B cell (primary cell): Measurements from ENCODE around the gene FGF16. TPM values are rescaled to one million over a fixed set of nuclear protein-coding genes. Genes with fewer than 3 reads are reported as not detected.
"Not testable (repeated sequence)": the region's sequence is repeated elsewhere in the genome, so short reads cannot be mapped to it uniquely, and the experiment has no call there.

Experiments used
- ATAC-seq: fragments of 200-7000 bp; cut with Tn5 transposase; one replicate; pipeline ENCODE4 v1.10.0; 2021; ENCODE audit warnings: low read depth, mild to moderate bottlenecking, moderate number of reproducible peaks, moderate library complexity
- CTCF ChIA-PET: fragments of 350-600 bp; sonication (Branson Sonifier 250); formaldehyde crosslinking; loops from one replicate; lab custom pipeline; 2021; ENCODE audit warnings: antibody characterized with exemption, inconsistent platforms; lab: Charles Lee
- POLR2A ChIA-PET: fragments of 350-600 bp; sonication (Branson Sonifier 250); formaldehyde crosslinking; loops from one replicate; lab custom pipeline; 2021; ENCODE audit warnings: antibody characterized with exemption; lab: Charles Lee
- DNase-seq: peaks from one replicate; pipeline ENCODE4 v3.0.0; 2013
- H2AFZ ChIP-seq: 2 replicates; pipeline ENCODE4 v1.6.1; 2012; ENCODE audit warnings: mild to moderate bottlenecking, low read depth, low read length; ENCODE audit not compliant: insufficient read depth, poor library complexity, severe bottlenecking
- H3K27ac ChIP-seq, 2 donors: 1 replicate in 1 of 2; 2 replicates in 1 of 2; pipeline ENCODE4 v1.5.1; 2012 to 2013; ENCODE audit warnings: low read length in 2 of 2, mild to moderate bottlenecking in 2 of 2, moderate library complexity in 1 of 2
- H3K27me3 ChIP-seq, 4 experiments: fragments of 200-600 bp in 1 of 4; sonication (generic) in 1 of 4; replicated peaks in 1 of 4; 1 replicate in 2 of 4; 2 replicates in 2 of 4; pipeline versions ENCODE4 v1.6.1 to v1.7.0; 2013 to 2016; ENCODE audit warnings: low read length in 3 of 4, mild to moderate bottlenecking in 2 of 4, mixed read lengths in 1 of 4, moderate library complexity in 1 of 4; ENCODE audit not compliant: insufficient read depth in 4 of 4, control insufficient read depth in 3 of 4; ENCODE audit errors: control extremely low read depth in 1 of 4
- H3K36me3 ChIP-seq, 2 experiments: replicated peaks in 1 of 2; 1 replicate in 1 of 2; 2 replicates in 1 of 2; pipeline versions ENCODE4 v1.6.1 to v1.7.1; 2013; ENCODE audit warnings: low read length in 1 of 2; ENCODE audit not compliant: insufficient read depth in 2 of 2, control insufficient read depth in 1 of 2; ENCODE audit errors: control extremely low read depth in 1 of 2, extremely low read depth in 1 of 2
- H3K4me1 ChIP-seq, 2 donors: fragments of 200-600 bp in 1 of 2; sonication (generic) in 1 of 2; 1 replicate in 1 of 2; 2 replicates in 1 of 2; pipeline versions ENCODE4 v1.5.1 to v1.6.1; 2013 to 2017; ENCODE audit warnings: low read length in 2 of 2; ENCODE audit not compliant: control insufficient read depth in 2 of 2, insufficient read depth in 2 of 2
- H3K4me2 ChIP-seq: replicated peaks from 2 replicates; pipeline ENCODE3; 2012; ENCODE audit warnings: mild to moderate bottlenecking, low read depth, low read length; ENCODE audit not compliant: poor library complexity, severe bottlenecking
- H3K4me3 ChIP-seq, 5 experiments: fragments of 200-600 bp in 1 of 5; sonication (generic) in 1 of 5; 1 replicate in 3 of 5; 2 replicates in 2 of 5; pipeline versions ENCODE4 v1.5.1 to v1.7.0; 2011 to 2016; ENCODE audit warnings: low read length in 4 of 5, mild to moderate bottlenecking in 4 of 5, low read depth in 2 of 5, control low read depth in 1 of 5, moderate library complexity in 1 of 5; ENCODE audit not compliant: insufficient read depth in 1 of 5; ENCODE audit errors: control extremely low read depth in 1 of 5, extremely low read depth in 1 of 5
- H3K79me2 ChIP-seq: fragments of 200-600 bp; sonication (generic); one replicate; pipeline ENCODE4 v1.6.0; 2016; ENCODE audit warnings: low read length; ENCODE audit not compliant: control insufficient read depth, insufficient read depth
- H3K9ac ChIP-seq: fragments of 200-600 bp; sonication (generic); 2 replicates; pipeline ENCODE4 v1.6.1; 2017; ENCODE audit warnings: mild to moderate bottlenecking, low read length, moderate library complexity
- H3K9me3 ChIP-seq, 3 donors: one replicate each; pipeline versions ENCODE4 v1.6.1 to v1.7.1; 2013; ENCODE audit warnings: low read length in 2 of 3; ENCODE audit not compliant: control insufficient read depth in 2 of 3, insufficient read depth in 1 of 3; ENCODE audit errors: control extremely low read depth in 1 of 3
- H4K20me1 ChIP-seq: 2 replicates; pipeline ENCODE4 v1.6.0; 2012; ENCODE audit warnings: mild to moderate bottlenecking, low read length; ENCODE audit not compliant: insufficient read depth, control insufficient read depth, poor library complexity, severe bottlenecking
- H3K27ac Mint-ChIP-seq: one replicate; pipeline ENCODE4 v1.8.0; 2021; ENCODE audit warnings: mixed read lengths
- H3K27me3 Mint-ChIP-seq: one replicate; pipeline ENCODE4 v1.8.0; 2021; ENCODE audit warnings: mixed read lengths
- H3K4me1 Mint-ChIP-seq: one replicate; pipeline ENCODE4 v1.8.0; 2021; ENCODE audit warnings: mixed read lengths
- H3K4me3 Mint-ChIP-seq: one replicate; pipeline ENCODE4 v1.8.0; 2021; ENCODE audit warnings: mixed read lengths
- H3K9me3 Mint-ChIP-seq: one replicate; pipeline ENCODE4 v1.8.0; 2022; ENCODE audit warnings: mixed read lengths; ENCODE audit not compliant: insufficient read depth
- EZH2 ChIP-seq: IDR thresholded peaks from 2 replicates; pipeline ENCODE4 v1.6.1; 2012; ENCODE audit warnings: borderline replicate concordance, low read depth, mild to moderate bottlenecking, moderate library complexity, low read length; ENCODE audit not compliant: insufficient read depth, poor library complexity, severe bottlenecking
- WGBS: methylation state at CpG from one replicate; pipeline ENCODE4 v1.1.5; 2013; ENCODE audit warnings: missing lambda C conversion rate; ENCODE audit not compliant: insufficient coverage; 5-methylcytosine and 5-hydroxymethylcytosine counted together
- intact Hi-C: fragments of 100-400 bp; cut with micrococcal nuclease; formaldehyde crosslinking; loops from one replicate; pipeline ENCODE4 v1.10.0; 2022
- polyA plus RNA-seq: library from polyadenylated mRNA; depleted of rRNA; stranded (reverse); fragments of >200 nt; gene quantifications from 2 replicates; pipeline ENCODE4 v1.2.3, GENCODE V29; 2012
- total RNA-seq, 2 donors: library from RNA; stranded (reverse); fragments of 120-200 nt in 1 of 2; gene quantifications; 1 replicate in 1 of 2; 2 replicates in 1 of 2; pipeline versions ENCODE4 v1.2.3 to v1.2.4, GENCODE V29; 2013 to 2022
- TF ChIP-seq, protein P1 (sequence below): fragments of 200-600 bp; IDR thresholded peaks from one replicate; pipeline ENCODE4 v1.8.0; 2022; ENCODE audit warnings: antibody characterized with exemption, mild to moderate bottlenecking

FGF16 gene
- total and polyA plus RNA-seq, 2 donors (not counting 1 experiment from before 2014, with no cell fraction given), result not detected

DNA sequence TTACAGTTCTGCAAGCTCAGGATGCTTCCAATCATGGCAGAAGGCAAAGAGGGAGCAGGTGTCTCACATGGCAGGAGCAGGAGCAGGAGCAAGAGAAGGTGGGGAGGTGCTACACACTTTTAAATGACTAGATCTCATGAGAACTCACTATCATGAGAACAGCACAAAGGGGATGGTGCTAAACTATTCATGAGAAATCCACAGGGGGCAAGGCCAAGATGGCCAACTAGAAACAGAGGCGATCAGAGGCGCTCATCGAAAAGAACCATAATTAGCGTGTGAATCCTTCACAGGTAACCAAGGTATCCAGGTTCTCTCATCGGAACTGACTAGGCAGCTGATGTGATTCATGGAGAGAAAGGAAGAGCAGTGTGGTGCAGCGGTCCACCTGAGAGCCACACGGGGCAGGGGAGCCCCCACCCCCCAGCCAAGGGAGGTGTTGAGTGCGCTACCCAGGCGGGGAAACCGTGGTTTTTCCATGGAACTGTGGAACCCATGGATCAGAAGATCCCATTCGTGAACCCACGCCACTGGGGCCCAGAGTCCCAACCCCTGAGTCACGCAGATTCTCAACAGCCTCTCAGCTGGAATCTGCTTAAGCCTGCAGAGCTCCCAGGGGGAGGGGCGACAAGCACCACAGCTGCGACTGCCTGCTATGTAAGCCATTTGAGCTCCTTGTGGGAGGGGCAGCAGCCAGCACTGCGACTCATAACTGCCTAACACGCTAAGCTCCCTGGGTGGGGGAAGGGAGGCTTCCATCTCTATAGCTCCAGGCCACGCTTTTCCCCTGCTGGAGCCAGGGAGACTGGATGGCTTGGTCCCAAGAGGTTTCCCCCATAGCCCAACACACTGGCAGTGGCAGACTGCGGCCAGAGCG is 46.7 kb downstream of the FGF16 start:
- TF ChIP-seq, protein P1, sequence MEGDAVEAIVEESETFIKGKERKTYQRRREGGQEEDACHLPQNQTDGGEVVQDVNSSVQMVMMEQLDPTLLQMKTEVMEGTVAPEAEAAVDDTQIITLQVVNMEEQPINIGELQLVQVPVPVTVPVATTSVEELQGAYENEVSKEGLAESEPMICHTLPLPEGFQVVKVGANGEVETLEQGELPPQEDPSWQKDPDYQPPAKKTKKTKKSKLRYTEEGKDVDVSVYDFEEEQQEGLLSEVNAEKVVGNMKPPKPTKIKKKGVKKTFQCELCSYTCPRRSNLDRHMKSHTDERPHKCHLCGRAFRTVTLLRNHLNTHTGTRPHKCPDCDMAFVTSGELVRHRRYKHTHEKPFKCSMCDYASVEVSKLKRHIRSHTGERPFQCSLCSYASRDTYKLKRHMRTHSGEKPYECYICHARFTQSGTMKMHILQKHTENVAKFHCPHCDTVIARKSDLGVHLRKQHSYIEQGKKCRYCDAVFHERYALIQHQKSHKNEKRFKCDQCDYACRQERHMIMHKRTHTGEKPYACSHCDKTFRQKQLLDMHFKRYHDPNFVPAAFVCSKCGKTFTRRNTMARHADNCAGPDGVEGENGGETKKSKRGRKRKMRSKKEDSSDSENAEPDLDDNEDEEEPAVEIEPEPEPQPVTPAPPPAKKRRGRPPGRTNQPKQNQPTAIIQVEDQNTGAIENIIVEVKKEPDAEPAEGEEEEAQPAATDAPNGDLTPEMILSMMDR, result no peak
- TF ChIP-seq EZH2, result no peak
- no peaks in the 10 kb centered on the region for H3K9me3 ChIP-seq
- no peaks in the 10 kb centered on the region for H3K79me2 ChIP-seq
- H3K27me3 ChIP-seq, result no peaks in the 10 kb centered on the region
- no peaks in the 10 kb centered on the region for H3K36me3 ChIP-seq
- H3K4me3 Mint-ChIP-seq, result no peak overlapping the region
- H2AFZ ChIP-seq, result no peak overlapping the region
- WGBS, result 100% methylated on average over 7 of the region's 20 CpGs
- H3K27ac Mint-ChIP-seq, result no peak overlapping the region
- no peak overlapping the region for H3K9ac ChIP-seq
- no peaks in the 10 kb centered on the region for H4K20me1 ChIP-seq
- intact Hi-C loops, result no loop called here
- H3K4me3 ChIP-seq, result no peak overlapping the region
- CTCF ChIA-PET, result no interaction called here
- H3K4me1 Mint-ChIP-seq, result no peaks in the 10 kb centered on the region
- H3K4me1 ChIP-seq, result no peaks in the 10 kb centered on the region
- no peak overlapping the region for H3K4me2 ChIP-seq
- POLR2A ChIA-PET, result no interaction called here
- H3K9me3 Mint-ChIP-seq, result no peaks in the 10 kb centered on the region
- no peak for DNase-seq
- no peak for ATAC-seq
- no peak overlapping the region for H3K27ac ChIP-seq
- peaks cover 5% of the 10 kb centered on the region for H3K27me3 Mint-ChIP-seq

DNA sequence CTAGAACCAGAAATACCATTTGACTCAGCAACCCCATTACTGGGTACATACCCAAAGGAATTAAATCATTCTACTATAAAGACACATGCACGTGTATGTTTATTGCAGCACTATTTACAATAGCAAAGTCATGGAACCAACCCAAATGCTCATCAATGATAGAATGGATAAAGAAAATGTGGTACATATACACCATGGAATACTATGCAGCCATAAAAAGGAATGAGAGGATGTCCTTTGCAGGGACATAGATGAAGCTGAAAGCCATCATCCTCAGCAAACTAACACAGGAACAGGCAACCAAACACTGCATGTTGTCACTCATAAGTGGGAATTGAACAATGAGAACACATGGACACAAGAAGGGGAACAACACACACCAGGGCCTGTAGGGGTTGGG is 53.0 kb downstream of the FGF16 start:
- H3K27me3 Mint-ChIP-seq, POLR2A ChIA-PET, H2AFZ ChIP-seq, H3K4me2 ChIP-seq, H3K4me3 ChIP-seq, H3K27ac ChIP-seq, H3K4me1 ChIP-seq, H3K4me1 Mint-ChIP-seq, H3K27ac Mint-ChIP-seq, H3K9ac ChIP-seq, H4K20me1 ChIP-seq, CTCF ChIA-PET, H3K36me3 ChIP-seq, ATAC-seq, H3K9me3 ChIP-seq, H3K4me3 Mint-ChIP-seq, DNase-seq, intact Hi-C loops, H3K79me2 ChIP-seq, H3K27me3 ChIP-seq, H3K9me3 Mint-ChIP-seq: not testable (repeated sequence)
- WGBS, result no CpG with 5 or more reads among the region's 1 CpG
